COLO829 (cell line): ENCODE data around the gene DIPK1A.
A peak's percentile ranks its signal among the peaks of the same experiment; 100 is the strongest.
"Not testable (repeated sequence)": the region's sequence is repeated elsewhere in the genome, so short reads cannot be mapped to it uniquely, and the experiment has no call there.

Experiments used
- DNase-seq: peaks from one replicate; pipeline ENCODE4 v3.0.0; 2012; ENCODE audit warnings: low spot score

The DIPK1A gene

DNA sequence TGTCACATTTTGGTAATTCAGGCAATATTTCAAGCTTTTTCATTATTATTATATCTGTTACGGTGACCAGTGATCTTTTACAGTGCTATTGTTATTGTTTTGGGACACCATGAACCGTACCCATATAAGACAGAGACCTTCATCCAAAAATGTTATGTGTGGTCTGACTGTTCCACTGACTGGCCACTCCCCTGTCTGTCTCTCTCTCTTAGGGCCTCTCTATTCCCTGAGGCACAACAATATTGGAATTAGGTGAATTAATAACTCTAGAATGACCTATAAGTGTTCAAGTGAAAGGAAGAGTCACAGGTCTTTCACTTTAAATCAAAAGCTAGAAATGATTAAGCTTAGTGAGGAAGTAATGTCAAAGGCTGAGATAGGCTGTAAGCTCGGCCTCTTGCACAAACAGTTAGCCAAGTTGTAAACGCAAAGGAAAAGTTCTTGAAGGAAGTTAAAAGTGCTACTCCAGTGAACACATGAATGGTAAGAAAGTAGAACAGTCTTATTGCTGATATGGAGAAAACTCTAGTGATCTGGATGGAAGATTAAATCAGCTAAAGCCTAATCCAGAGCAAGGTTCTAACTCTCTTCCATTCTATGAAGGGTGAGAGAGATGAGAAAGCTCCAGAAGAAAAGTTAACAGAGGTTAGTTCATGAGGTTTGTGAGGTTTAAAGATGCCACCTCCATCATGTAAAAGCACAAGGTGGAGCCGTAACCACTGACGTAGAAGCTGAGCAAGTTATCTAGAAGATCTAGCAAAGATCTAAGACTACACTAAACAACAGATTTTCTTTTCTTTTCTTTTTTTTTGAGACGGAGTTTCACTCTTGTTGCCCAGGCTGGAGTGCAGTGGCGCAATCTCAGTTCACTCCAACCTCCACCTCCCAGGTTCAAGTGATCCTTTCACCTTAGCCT lies 19.7 kb upstream of the DIPK1A start:
- no peak for DNase-seq

DNA sequence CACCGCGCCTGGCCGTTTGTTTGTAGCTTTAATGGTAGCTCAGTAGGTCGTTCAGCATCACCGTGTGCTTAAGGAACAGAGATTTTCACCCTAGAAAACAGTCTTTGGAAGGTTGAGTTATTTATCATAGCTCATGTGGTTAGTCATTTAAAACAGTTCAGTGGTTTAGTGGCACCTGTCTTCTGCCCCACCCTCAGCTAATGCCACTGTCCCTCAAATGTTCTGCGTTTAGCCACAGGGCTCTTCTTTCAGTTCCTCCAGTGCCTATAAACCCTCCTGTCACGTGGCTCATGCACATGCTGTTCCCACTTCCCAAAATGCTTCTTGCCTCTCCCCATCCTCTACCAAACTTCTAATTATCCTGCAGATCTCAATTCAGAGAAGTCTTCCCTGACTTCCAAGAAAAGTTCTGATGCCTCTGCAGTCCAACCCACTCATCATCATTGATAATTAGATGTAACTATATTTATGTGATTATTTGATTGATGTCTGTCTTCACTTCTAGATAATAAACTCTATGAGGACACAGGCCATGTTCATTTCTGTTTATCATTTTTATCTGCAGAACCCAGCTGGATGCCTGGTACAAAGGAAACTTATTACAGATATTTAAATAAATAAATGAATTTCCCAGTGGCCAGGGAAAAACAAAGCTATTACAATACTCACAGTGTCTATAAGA lies 14.4 kb upstream of the DIPK1A start:
- no peak for DNase-seq

DNA sequence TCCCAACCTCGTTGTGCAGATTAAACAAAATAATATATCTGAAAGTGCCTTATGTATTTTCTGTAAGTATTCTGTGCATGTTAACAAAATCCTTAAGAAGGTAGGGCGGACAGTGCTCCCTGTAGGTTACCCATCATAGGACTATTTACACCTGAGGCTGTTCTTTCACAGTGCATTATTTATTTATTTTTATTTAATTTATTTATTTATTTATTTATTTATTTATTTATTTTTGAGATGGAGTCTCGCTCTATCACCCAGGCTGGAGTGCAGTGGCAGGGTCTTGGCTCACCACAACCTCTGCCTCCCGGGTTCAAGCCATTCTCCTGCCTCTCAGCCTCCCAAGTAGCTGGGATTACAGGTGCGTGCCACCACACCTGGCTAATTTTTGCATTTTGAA lies 12.8 kb upstream of the DIPK1A start:
- not testable (repeated sequence) for DNase-seq

DNA sequence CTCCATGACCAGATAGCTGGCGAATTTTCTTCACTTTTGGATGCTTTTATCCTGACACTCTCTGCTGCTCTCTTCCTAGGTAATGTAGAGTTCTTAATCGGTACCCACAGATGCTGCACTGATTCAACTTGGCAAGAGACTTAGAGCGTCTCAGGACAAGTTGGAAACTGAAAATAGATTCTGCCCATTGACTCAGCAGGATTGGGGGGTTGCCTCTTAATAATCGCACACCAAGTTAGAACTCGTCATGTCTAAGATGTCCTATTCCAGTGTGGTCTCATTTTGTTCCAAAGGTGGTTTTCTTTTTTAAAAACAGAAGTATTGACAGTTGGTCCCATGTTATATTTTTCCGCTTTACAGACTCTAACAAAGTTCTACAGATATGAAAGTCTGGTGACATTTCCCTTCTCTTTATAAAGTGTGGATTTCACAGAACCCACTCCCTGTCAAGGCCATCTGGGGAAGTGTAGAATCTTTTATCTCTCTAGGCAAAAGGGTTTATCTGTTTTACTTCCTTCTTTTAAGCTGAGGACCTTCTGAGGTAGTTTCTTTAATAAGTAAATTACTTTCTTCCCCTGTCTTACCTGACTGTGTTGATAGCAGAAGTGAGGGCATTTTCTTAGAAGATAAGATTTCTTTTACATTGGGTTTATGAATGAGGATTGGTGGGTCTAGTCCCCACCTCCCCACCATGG lies 12.1 kb upstream of the DIPK1A start:
- no peak for DNase-seq

DNA sequence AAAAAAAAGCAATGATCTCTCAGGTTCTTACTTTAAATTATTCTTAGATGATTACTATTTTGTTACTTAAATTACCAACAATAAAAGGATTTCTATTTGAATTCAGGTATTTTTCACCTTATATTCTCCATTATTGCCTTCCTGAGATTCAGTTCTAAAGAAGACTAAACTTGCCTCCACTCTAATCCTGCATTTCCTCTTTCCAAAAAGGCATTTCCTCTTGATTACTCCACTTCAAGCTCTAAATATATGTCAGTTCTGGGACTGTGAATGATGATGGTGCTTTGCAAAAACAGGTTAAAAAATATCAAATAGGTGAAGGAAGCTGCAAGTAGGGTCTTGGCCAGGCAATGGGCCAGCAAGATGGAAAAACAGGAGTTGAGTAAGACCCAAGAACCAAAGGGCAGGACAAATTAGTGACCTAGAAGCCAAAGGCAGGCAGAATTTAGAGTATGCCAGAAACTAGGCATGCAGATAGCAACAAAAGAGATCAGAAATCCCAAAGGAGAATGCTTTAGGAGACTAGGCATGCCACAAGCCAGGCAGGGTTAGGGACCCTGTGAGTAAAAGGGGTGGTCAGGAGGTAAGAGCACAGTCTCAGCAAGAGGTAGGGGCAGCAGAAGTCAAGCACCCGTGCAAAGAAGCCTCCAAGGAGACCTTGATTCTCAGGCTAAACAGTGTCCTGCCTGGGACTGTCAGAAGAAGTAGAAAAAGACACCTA lies 11.3 kb upstream of the DIPK1A start:
- no peak for DNase-seq

DNA sequence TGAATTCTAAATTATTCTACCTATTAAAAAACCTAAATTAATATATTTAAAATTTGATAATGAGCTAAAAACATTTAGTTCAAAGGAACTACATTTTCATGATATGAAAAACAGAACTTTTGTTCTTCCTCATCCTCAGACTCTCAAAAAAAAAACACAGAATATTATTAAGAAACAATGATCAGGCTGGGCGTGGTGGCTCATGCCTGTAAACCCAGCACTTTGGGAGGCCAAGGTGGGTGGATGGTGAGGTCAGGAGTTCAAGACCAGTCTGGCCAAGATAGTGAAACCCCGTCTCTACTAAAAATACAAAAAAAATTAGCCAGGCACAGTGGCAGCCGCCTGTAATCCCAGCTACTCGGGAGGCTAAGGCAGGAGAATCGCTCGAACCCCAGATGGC lies 10.7 kb upstream of the DIPK1A start:
- DNase-seq = not testable (repeated sequence)

DNA sequence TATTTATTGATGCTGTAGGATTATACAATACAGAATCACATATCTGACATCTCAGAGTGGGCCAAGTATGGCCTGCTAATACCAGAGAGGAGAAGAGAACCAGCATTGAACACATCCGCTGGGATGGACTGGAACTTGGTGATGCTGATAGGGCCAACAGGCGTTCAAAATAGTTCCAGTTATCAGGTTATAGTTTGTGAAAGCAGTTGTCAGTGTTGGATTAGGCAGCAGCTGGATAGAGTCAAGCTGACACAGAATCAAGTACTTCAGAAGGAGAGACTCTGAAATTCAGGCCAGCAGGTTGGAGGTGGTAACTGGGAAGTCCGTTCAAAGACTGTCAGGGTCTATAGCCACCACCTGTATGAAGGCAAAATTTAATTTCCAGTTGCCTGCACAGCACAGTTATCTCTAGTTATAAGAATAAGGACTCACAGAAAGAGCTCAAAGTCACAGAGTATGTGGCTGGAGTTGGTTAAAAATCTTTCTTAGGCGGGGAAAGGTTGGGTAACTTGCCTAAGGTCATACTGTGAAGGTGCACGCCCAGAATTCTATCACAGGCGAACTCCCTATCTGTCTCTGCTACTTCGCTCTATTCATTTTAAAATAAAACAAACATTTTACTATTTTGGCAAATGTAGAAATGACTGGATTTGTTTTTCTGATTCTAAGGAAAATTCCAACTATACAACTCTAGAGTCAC lies 9.9 kb upstream of the DIPK1A start:
- no peak for DNase-seq

DNA sequence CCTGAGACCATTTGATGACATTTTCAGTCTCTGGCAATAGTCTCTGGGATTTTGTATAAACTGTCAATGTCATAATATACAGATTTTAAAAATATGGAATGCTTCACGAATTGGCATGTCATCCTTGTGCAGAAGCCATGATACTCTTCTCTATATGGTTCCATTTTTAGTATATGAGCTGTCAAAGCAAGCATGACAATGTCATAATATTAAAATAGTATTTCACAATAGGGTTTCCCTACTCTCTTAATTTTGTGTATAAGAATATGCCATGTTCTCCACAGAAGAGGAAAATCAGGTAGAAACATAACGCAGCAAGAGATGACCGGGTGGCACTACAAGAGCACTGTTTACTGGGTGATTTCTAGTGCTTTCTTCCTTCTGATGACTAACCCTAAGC lies 8.3 kb upstream of the DIPK1A start:
- no peak for DNase-seq

DNA sequence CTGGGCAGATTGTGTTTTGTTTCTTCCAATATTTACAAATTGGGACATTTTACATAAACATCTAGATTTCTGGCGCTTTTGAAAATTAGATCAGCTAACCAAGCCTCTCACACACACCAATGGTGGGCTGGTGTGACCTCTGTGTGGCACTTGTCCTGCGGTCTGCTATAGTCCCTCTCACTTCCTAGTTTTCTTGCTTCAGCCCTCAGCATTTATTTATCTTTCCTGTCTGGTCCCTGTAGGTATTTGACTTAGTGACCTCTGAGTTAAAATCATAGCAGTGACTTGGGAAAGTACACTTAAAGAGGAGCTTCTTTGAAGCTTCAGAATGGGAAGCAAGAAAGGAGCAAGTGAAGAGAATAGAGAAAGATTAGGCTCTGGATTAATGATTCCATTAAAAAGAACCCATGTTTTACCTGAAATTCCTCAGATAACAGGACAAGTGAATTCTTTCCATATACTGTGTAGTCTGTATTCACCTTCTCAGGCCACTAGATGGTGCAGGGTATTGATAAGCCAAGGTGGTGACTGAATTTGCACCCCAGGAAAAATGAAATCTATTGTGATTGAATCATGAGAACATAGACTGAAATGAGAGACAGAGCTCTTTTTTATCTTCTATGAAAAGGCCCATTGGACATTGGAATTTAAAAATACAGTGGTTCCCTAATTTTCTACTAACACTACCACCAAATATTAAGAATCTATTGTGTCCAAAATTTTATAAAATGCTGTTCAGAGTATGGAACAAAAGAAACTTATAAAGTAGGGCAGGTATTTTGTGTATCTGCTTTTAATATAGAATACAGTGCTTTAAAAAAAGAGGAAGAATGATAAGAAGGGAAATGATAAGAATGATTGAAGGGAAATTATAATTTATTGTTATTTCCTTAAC lies 7.1 kb upstream of the DIPK1A start:
- DNase-seq = no peak

DNA sequence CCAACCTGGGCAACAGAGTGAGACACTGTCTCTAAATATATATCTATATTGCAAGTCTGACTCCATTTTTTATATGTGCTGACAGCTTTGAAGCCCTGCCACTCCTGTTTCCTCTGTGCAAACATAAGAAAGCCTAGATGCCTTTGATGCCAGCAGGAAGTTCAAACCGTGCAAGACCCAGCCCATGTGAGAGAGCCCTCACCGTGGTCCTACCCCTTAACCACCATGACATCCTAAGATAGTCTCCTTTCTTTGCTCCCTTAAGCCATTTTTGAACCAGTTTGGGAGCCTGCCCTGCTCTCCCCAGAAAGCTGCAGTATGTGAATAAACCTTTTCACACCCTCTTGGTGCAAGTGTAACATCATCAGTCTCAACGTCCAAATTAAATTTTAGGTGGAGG lies 3.7 kb upstream of the DIPK1A start:
- DNase-seq = no peak

DNA sequence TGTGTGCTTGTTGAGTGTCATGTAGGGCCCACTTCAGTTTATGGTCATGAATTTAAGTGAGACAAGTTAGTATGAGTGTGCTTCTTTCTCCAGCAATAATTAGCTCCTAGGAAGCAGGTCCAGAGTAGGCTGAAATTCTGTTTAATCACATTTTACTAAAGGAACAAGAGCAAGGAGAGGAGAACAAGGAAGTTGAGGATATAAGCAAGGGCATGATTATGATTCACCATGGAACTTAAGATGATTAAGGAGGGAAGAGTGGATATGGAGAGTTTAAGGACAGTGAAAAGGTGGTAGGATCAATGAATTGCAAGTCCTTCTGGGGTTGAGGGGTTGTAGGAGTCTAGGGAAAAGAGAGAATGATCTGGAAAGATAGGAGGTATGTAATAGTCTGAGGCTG lies 3.1 kb upstream of the DIPK1A start:
- no peak for DNase-seq

DNA sequence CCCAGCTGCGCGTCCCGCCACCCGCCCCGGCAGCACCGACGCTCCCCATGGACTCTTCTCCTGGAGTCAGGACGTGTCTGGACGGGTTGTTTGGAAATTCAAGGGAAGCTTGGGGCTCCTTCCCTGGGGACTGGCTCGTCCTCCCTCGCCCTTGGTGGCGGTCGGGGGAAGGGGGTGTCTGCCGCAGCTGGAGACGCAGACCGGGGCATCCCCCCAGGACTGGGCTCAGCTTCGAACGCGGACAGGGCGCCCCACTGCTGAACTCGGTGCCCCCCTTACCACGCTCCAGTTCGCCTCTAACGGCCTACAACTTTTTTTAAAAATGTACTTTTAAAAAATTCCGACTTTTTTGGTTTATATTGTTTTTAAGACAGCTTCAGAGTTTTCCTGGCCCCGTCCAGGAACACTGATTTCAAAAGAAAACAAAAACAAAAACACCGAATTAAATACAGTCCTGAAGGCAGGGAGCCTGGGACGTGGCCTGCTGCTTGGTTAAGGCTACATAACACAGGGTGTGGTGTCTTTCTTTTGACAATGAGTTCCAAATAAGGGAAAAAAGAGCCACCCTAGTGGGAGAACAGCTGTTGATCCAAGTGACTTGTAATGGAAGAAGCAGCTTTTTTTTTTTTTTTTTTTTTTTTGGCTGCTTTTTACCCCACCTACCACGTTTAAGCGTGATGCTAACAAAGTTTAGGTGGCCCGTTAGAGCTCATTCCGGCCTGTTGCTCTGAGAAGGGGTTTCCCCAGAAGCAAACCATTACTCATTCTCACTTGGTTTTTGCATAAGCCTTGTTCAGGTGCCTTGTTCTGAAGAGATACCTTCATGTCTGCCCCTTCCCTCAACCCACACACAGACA lies 862 bp upstream of the DIPK1A start:
- DNase-seq = no peak

DNA sequence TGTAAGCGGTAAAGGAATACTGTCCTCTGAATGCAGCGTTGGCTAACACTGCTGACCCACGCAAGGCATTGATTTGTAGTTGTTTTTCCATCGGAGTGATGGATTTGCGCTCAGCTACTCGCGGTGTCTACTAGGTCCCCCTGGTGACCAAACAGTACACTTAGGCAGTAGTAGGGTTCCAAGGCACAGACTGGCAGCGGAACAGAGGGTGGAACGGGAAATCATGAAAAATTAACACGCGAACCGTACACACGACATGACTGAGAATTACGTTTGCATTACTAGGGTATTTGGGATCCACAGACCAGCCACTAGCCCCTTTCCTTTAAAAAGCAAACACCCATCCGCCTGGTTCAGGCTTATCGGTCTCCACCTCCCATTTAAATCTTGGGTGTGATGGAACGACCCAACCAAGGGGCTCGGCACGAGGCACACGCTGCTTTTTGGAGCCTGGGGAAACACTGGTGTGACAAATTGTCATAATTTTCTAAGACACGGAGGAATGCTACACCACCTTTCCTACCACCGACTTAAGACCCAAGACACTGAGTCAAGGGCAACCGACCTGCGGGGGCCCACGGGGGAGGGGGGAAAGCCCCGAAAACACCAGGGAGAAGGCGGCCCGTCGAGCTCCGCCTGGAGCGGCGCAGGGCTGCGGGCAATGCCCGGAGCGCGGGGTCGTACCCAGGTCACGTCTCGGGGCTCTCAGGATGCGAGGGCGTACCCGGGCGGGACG lies 699 bp downstream of the DIPK1A start:
- peak; percentile 57 for DNase-seq

DNA sequence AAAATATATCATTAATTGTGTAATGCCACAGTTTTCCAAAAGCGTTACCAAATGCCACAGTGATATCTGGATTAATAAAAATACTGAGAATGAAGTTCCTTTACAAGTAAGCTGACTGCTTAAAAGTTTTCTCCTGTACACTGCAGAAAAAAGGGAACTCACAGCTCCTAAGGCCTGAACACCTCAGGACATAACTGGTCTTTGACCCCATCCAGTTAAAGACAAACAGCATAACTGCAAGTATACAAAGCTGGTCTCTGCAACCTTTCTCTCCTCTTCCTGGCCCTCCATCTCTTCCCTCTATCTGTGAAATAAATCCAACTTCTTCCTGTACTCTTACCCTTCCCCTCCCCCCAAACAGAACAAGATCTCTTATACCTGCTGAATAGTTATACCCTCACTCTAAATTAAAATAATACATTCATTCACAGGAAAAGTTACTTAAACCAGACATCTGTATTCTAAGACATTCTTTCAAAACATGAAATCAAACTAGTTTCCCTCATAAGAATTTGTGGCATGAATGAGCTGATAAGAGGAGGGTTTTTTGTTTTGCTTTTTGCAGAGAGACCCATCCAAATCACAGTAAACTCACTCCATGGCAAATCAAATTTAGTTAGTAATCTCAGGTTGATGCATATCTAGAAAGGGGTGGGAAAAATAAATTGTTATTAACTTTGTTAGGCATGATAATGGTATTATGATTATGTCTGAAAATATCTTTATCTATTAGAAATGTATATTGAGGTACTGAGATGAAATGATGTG lies 2.9 kb downstream of the DIPK1A start:
- DNase-seq = no peak

DNA sequence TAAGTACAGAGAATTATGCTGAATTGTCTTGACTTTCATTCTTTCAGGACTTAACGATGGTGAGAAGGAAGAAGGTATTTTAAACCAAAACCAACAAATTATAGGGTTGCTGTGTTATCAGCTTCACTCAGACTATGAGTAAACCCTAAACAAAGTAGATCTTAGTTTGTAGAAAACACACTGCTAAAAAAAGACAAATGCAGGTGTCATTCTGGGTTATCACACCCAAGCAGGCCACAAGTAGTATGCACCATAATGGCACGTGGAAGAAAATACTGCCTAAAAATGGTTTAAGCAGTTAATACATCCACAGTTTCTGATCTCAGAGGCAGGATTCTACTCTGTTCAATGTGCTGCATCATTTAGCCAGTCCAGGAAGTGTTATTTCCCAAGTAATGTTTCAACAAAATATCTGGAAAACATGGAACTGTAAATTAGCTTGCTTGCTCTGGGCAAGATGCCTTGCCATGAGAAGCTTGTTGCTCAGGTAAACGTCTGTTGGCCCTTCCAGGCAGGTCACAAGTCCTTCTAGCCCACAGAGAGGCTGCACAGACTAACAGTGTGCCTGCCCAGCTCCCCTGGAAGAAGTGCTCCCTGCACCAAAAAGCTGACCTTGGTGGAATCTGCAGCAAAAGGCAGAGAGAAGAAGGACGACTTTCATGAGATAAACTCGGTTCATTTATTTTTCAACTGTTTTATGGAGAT lies 4.1 kb downstream of the DIPK1A start:
- no peak for DNase-seq

DNA sequence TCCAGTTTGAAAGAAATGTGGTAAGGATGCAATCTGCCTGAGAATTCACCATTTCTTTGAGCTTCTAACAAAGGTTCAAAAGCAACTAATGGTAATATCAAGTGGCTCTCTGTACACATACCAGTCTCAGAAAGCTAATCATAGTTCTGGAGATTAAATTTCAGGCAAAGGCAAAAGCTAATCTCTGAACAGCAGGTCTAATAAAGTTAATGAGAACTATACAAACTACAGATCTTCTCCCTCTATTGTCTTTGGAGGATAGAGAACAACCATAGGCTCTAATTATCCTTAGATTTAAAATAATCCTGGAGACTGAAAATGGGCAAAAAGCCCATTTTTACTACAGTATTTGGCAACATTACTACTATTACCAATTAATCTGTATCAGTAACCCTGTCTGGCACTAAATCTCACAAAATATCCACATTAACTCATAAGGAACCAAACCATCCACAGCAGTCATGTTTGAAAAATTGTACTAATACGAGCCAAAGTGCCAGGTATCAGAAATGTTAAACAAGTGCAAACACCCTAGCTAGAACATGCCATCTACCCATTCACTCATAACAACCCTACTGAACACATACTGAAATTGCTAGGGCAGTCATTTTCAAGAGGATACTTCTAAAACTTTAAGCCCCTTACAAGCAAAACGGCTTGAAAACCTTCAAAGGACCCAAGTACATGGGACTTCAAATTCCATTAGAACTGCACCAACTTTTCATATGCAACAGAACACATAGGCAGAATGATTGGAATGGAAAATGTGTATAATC lies 4.8 kb downstream of the DIPK1A start:
- DNase-seq = no peak

DNA sequence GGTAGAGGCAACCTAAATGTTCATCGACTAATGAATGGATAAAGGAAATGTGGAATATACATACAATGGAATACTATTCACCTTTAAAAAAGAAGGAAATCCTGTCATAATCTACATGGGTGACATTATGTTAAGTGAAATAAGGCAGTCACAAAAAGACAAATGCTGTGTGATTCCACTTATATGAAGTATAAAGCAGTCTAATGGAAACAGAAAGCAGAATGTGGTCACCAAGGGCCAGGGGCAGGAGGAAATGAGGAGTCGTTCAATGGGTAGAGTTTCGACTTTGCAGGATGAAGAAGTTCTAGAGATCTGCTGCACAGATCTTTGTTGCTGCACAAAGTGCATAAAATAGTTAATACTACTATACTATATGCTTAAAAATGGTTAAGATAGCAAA lies 7.8 kb downstream of the DIPK1A start:
- DNase-seq = no peak
